Tibial nerve (tissue), 4 donors: ENCODE results near the gene SCGB1C2. TPM values are rescaled to one million over a fixed set of nuclear protein-coding genes. Genes with fewer than 3 reads are reported as not detected.

ENCODE experiments used
- DNase-seq, 2 donors: peaks; one replicate each; pipeline ENCODE4 v3.0.0-alpha.2; 2019; ENCODE audit warnings: low spot score in 2 of 2
- H3K27ac ChIP-seq, 4 donors: fragments of 200-600 bp; sonication (generic) in 3 of 4; one replicate each; pipeline ENCODE4 v1.5.1; 2017 to 2019; ENCODE audit warnings: mild to moderate bottlenecking in 1 of 4
- H3K27me3 ChIP-seq, 2 donors: fragments of 200-600 bp; sonication (generic) in 1 of 2; one replicate each; pipeline versions ENCODE4 v1.5.1 to v1.6.0; 2017 to 2019
- H3K36me3 ChIP-seq, 3 donors: fragments of 200-600 bp; sonication (generic); one replicate each; pipeline ENCODE4 v1.5.1; 2018 to 2019
- H3K4me1 ChIP-seq, 4 donors: fragments of 200-600 bp; sonication (generic) in 3 of 4; one replicate each; pipeline ENCODE4 v1.5.1; 2017 to 2019
- H3K4me3 ChIP-seq, 4 donors: fragments of 200-600 bp; sonication (generic) in 3 of 4; one replicate each; pipeline ENCODE4 v1.5.1; 2017 to 2019; ENCODE audit warnings: mild to moderate bottlenecking in 1 of 4, moderate library complexity in 1 of 4
- H3K9me3 ChIP-seq, 4 donors: fragments of 200-600 bp; sonication (generic) in 3 of 4; one replicate each; pipeline ENCODE4 v1.5.1; 2017 to 2019
- EP300 ChIP-seq, 2 donors: sonication (generic); formaldehyde crosslinking; IDR thresholded peaks; one replicate each; pipeline ENCODE4 v1.6.1; 2017; ENCODE audit warnings: antibody characterized with exemption in 2 of 2, mild to moderate bottlenecking in 1 of 2
- POLR2A ChIP-seq, 2 donors: fragments of 450-650 bp; IDR thresholded peaks; one replicate each; pipeline ENCODE4 v1.6.1; 2017; ENCODE audit warnings: antibody characterized with exemption in 2 of 2, mild to moderate bottlenecking in 2 of 2, moderate library complexity in 2 of 2
- WGBS, 2 donors: methylation state at CpG; one replicate each; pipeline ENCODE4 v1.1.5; 2018; 5-methylcytosine and 5-hydroxymethylcytosine counted together
- total RNA-seq, 4 donors: library from RNA; depleted of rRNA; stranded (reverse); fragments of >200 nt; gene quantifications; one replicate each; pipeline ENCODE4 v1.1.0, GENCODE V29; 2016
- TF ChIP-seq, protein P1 (sequence below), 5 experiments: fragments of 200-600 bp in 3 of 5; fragments of 450-650 bp in 2 of 5; sonication (generic) in 3 of 5; IDR thresholded peaks; one replicate each; pipeline ENCODE4 v1.5.1; 2016 to 2019; ENCODE audit warnings: antibody characterized with exemption in 5 of 5, mild to moderate bottlenecking in 3 of 5, moderate library complexity in 2 of 5

Gene SCGB1C2
- total RNA-seq, 4 donors from 2014 or later = not detected

- TF ChIP-seq POLR2A (IDR thresholded peaks at IDR 0.05) (no peak), EP300 (IDR thresholded peaks at IDR 0.05) (no peak)
- TF ChIP-seq, protein P1, sequence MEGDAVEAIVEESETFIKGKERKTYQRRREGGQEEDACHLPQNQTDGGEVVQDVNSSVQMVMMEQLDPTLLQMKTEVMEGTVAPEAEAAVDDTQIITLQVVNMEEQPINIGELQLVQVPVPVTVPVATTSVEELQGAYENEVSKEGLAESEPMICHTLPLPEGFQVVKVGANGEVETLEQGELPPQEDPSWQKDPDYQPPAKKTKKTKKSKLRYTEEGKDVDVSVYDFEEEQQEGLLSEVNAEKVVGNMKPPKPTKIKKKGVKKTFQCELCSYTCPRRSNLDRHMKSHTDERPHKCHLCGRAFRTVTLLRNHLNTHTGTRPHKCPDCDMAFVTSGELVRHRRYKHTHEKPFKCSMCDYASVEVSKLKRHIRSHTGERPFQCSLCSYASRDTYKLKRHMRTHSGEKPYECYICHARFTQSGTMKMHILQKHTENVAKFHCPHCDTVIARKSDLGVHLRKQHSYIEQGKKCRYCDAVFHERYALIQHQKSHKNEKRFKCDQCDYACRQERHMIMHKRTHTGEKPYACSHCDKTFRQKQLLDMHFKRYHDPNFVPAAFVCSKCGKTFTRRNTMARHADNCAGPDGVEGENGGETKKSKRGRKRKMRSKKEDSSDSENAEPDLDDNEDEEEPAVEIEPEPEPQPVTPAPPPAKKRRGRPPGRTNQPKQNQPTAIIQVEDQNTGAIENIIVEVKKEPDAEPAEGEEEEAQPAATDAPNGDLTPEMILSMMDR (IDR thresholded peaks at IDR 0.05) = no peak
- H3K4me3 ChIP-seq = no peak overlapping the region
- H3K9me3 ChIP-seq = no peaks in the 10 kb centered on the region
- H3K27me3 ChIP-seq = no peaks in the 10 kb centered on the region
- no peak for DNase-seq
- no peaks in the 10 kb centered on the region for H3K4me1 ChIP-seq
- no peak overlapping the region for H3K27ac ChIP-seq
- no peaks in the 10 kb centered on the region for H3K36me3 ChIP-seq
- whole genome bisulfite sequencing, 2 donors = 96 to 100% methylated on average over 5 to 6 of the region's 6 CpGs
Observed at GRCh38 chr17:170130-170670, 32.8 kb downstream of the SCGB1C2 start.

DNA sequence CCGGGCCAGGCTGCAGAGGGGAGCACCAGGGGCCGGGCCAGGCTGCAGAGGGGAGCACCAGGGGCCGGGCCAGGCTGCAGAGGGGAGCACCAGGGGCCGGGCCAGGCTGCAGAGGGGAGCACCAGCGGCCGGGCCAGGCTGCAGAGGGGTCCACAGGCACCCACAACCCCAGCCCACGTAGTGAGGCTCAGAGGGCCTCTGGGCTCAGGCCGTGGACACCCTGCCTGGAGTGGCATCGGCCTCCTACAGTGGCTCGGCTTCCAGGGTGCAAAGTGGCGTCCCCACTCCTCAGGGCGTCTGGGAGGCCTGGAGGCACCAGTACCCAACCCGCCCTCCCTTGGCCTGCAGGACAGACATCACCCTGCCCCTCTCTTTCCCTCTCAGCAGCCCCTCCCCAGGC lies 34.5 kb downstream of the SCGB1C2 start:
- DNase-seq = no peak
- H3K4me1 ChIP-seq = no peaks in the 10 kb centered on the region
- WGBS, 2 donors = 91 to 93% methylated on average over 5 to 9 of the region's 13 CpGs
- H3K27ac ChIP-seq = no peak overlapping the region
- H3K27me3 ChIP-seq = peaks cover 0 to 3% of the 10 kb centered on the region in 2 donors
- H3K4me3 ChIP-seq = no peak overlapping the region
- H3K36me3 ChIP-seq = no peaks in the 10 kb centered on the region
- H3K9me3 ChIP-seq = no peaks in the 10 kb centered on the region
- TF ChIP-seq POLR2A (IDR thresholded peaks at IDR 0.05) (no peak), EP300 (IDR thresholded peaks at IDR 0.05) (no peak)
- TF ChIP-seq, protein P1 (IDR thresholded peaks at IDR 0.05) = no peak

DNA sequence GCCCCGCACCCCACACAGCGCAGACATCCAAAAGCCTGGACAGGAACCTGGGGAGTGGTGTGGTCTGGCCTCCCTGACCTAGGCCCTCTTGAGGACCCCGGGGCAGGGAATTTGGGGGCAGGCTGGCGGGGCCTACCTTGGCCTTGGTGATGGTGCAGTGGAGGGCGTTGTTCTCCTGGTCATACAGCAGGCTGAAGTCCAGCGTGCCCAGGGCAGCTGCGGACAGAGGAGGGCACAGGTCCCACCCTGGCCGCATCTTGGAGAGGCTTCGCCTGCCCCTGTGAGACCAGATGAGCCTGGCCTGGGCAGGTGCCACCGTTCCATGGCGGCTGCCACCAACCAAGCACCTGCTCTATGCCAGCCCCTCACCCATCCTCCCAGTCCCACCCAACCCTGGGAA lies 35.0 kb downstream of the SCGB1C2 start:
- WGBS, 2 donors = 90 to 91% methylated on average over 11 of the region's 11 CpGs
- no peak for TF ChIP-seq POLR2A (IDR thresholded peaks at IDR 0.05)
- TF ChIP-seq, protein P1 (IDR thresholded peaks at IDR 0.05) = no peak
- TF ChIP-seq EP300 (IDR thresholded peaks at IDR 0.05) = no peak
- no peaks in the 10 kb centered on the region for H3K9me3 ChIP-seq

GRCh38 chr17:173166-173911 lies 36.0 kb downstream of the SCGB1C2 start:
- Histone ChIP-seq H3K27me3 (peaks cover 0 to 15% of the 10 kb centered on the region in 2 donors), H3K36me3 (no peaks in the 10 kb centered on the region), H3K4me3 (no peak overlapping the region), H3K9me3 (no peaks in the 10 kb centered on the region), H3K4me1 (peaks cover 0 to 1% (median 0%) of the 10 kb centered on the region in 4 donors), H3K27ac (no peak overlapping the region)
- DNase-seq = no peak
- 74 to 80% methylated on average over 8 to 10 of the region's 10 CpGs for WGBS, 2 donors
- TF ChIP-seq, protein P1 (IDR thresholded peaks at IDR 0.05) = no peak
- TF ChIP-seq POLR2A (IDR thresholded peaks at IDR 0.05) (no peak), EP300 (IDR thresholded peaks at IDR 0.05) (no peak)

More for the DNA sequence above, 35.0 kb downstream of the SCGB1C2 start:
- H3K4me3 ChIP-seq = no peak overlapping the region
- no peaks in the 10 kb centered on the region for H3K36me3 ChIP-seq
- H3K27me3 ChIP-seq = peaks cover 0 to 8% of the 10 kb centered on the region in 2 donors
- no peaks in the 10 kb centered on the region for H3K4me1 ChIP-seq
- no peak for DNase-seq
- no peak overlapping the region for H3K27ac ChIP-seq

DNA sequence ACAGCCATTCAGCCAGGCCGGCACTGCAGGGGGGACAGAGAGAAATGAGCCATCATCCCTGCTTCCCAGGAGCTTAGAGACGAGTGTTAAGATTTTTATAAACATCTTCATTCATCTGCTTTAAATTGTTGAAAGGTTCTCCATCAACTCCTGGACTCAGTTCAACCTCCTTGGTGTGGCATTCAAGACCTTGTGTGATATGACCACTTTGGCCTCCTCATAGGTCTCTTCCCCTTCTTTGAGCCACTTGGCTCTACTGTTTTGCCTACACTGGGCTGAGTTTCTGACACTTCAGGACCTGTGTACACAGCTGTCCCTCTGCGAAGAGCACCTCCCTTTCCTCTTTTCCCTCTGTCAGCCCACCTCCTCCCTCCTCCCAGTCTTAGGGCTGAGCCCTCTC lies 39.8 kb downstream of the SCGB1C2 start:
- no peak overlapping the region for H3K27ac ChIP-seq
- 77 to 83% methylated on average over 3 of the region's 3 CpGs for WGBS, 2 donors
- TF ChIP-seq, protein P1 (IDR thresholded peaks at IDR 0.05) = no peak
- TF ChIP-seq POLR2A (IDR thresholded peaks at IDR 0.05) = no peak
- H3K36me3 ChIP-seq = no peaks in the 10 kb centered on the region
- H3K4me3 ChIP-seq = no peak overlapping the region
- no peaks in the 10 kb centered on the region for H3K9me3 ChIP-seq
- H3K4me1 ChIP-seq = peaks cover 0 to 34% (median 0%) of the 10 kb centered on the region in 4 donors
- H3K27me3 ChIP-seq = peaks cover 0 to 39% of the 10 kb centered on the region in 2 donors
- no peak for DNase-seq
